Measurements from ENCODE around the gene ING1.
"Not testable (repeated sequence)": the region's sequence is repeated elsewhere in the genome, so short reads cannot be mapped to it uniquely, and the experiment has no call there.

The ING1 gene, protein sequence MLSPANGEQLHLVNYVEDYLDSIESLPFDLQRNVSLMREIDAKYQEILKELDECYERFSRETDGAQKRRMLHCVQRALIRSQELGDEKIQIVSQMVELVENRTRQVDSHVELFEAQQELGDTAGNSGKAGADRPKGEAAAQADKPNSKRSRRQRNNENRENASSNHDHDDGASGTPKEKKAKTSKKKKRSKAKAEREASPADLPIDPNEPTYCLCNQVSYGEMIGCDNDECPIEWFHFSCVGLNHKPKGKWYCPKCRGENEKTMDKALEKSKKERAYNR

DNA sequence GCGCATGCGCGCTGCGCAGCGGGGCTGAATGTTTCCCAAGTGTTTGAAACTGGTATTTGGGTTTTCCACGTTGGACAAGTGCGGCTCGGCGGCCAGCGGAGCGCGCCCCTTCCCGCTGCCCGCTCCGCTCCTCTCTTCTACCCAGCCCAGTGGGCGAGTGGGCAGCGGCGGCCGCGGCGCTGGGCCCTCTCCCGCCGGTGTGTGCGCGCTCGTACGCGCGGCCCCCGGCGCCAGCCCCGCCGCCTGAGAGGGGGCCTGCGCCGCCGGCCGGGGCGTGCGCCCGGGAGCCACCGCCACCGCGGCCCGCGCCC is at the start of gene ING1:
Gene ING1, plus strand, starts transcription at position 59 of the 311 bp plus-strand sequence. CDS start 450 bp downstream, outside the sequence.
- no peak for DNase-seq

DNA sequence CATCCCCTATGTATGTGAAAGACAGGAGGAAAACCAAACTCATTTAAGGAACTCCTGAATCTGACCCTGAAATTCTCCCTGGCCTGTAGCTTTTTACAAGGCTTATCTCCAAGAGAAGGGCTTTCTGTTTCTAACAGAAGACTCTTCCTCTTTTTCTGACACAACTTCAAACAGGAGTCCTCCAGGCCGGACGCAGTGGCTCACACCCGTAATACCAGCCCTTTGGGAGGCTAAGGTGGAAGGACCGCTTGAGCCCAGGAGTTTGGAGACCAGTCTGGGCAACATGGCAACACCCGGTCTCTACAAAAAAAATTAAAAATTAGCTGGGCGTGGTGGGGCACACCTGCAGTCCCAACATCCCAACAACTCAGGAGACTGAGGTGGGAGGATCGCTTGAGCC is 49.5 kb upstream of the ING1 start:
- DNase-seq: no peak

DNA sequence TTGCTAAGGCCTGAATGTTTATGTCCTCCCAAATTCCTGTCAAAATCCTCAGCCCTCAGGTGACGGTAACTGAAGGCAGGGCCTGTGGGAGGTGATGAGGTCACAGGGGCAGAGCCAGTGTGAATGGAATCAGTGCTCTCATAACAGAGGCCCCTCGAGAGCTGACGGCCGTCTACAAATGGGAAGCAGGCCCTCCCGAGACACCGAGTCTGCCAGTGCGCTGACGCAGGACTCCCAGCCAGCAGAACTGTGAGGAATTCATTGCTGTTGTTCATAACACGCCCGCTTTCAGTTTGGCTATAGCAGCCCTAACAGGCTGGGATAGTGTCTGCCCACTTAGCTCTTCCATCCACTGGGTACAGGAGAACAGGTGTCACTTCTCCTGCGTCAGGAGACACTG is 48.8 kb upstream of the ING1 start:
- DNase-seq: no peak

DNA sequence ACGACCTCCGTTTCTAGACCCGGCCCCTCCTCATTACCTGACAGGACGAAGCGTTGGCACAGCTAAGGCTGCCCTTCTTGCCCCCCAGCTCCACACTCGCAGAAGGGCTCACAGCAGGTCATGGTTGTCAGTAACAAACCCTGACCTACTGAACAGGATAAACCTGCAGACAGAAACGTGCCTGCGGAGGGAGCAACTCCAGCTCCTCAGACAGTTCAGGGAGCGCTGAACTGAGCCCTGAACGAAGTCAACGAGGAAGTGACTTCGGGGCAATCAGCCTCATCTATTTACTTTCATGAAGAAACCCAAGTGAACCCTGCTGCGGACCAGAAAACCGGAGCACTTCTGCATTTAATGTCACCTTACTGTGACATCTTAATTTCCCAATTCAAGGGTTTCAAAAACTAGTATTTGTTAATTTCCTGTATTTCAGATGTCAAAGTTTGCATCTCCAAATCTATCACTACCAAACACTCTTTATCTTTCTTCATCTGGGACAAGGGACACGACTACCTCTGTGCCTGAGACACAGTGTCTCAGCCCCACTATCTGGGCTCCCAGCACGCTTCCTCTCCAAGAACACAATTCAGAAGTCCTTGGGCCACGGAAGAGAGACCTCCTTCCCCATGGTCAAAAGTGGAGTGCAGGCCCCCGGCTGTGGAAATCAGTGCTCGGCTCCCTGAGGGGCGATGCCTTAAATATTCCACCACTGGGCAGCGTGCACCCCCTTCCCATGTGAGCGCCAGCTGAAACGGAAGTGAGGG is 47.8 kb upstream of the ING1 start:
- no peak for DNase-seq

DNA sequence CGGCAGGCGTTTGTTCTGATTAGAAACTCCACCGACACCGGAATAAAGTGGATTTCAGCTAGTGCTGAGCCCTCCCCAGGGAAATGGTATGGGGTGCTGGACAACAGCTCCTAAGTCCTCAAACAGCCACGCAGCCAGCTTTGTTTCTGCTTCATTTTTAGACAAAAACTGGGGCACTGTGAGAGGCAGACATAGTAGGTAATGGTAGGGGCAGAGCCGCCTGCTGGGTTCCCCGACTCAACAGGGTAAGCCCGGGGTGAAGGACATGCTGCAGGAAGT is 47.3 kb upstream of the ING1 start:
- no peak for DNase-seq

DNA sequence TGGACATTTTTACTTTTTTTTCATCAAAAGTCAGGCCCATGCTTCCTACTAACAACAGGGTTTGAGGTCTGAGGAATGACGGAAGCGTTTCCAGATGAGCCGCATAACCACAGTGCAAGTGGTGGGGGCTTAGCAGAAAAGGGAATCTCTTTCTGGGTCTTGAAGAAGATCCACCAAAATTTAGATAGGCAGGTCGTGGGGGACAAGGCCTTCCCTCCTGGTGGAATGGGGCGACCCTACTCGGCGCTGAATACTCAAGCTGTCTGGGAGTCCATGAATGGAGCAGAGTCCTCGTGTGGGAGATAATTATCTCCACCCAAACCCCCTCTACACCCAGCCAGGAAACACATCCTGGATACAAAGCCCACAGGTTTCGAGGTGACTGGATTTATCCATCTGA is 44.5 kb upstream of the ING1 start:
- no peak for DNase-seq

DNA sequence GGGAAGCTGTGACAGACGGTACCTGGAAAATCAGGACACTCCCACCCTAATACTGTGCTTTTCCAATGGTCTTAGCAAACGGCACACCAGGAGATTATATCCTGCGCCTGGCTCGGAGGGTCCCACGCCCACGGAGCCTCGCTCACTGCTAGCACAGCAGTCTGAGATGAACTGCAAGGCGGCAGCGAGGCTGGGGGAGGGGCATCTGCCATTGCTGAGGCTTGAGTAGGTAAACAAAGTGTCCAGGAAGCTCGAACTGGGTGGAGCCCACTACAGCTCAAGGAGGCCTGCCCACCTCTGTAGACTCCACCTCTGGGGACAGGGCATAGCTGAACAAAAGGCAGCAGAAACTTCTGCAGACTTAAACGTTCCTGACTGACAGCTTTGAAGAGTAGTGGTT is 43.7 kb upstream of the ING1 start:
- not testable (repeated sequence) for DNase-seq

DNA sequence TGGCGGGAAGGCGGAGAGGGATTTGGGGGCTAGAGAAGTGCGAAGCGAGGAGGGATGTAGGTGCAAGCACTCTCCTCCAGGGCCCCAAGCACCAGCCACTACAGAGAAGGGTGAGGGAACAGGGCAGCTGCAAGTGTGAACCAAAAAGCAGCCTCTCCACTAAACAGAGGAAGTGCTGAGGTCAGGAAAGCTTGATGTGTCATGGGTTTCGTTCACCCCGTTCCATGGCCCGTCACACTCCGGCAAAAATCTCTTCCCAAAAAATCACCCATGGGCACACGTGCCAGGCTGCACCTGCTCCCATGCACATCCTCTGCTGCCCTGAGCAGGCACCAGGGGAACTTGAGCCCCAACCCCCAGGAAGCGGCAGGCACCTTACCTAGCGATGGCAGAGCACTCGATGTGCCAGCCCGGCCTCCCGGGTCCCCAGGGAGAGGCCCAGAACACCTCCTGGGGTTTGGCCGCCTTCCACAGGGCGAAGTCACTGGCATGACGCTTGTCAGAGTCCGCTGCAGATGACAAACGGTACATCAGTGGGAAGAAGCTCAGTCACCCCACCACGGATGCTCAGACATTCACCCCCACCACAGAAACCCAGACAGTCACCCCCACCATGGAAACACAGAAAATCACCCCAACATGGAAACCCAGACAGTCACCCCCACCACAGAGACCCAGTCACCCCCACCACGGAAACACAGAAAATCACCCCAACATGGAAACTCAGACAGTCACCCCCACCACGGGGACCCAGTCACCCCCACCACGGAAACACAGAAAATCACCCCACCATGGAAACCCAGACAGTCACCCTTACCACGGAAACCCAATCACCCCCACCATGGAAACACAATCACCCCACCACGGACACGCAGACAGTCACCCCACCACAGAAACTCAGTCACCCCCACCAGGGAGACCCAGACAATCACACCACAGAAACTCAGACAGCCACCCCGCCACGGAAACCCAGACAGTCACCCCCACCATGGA is 36.6 kb upstream of the ING1 start:
- DNase-seq: peak; percentile 45 to 63

DNA sequence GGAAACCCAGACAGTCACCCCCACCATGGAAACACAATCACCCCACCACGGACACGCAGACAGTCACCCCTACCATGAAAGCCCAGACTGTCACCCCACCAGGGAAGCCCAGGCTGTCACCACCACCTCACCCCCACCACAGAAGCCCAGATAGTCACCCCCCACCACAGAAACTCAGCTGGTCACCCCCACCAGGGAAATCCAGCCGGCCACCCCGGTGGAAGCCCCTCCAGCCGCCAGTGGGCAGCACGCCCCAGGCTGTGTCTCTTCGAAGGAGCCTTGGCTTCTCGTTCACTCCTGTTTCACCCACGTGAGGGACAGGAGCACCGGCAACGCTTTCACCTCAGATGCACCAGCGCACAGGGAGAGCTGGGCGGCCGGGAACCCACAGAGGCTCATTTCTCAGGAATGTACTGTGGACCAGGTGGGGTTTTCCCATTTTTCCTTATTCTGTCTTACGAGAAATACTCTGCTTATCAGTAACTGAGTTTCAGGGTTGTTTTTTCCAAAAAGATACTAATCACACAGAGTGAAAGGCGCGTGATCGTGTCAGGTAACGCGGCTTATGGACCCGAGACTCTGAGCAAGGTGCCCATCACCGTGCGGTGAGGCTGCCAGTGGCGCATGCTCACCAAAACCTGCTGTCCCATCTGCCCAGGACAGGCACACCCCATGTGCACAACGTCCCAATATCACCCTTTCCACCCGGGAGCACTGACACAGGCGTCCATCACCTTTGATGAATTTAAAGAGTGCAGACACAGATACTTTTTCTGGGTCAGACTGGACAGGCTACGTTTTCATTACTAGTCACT is 35.6 kb upstream of the ING1 start:
- DNase-seq: no peak

DNA sequence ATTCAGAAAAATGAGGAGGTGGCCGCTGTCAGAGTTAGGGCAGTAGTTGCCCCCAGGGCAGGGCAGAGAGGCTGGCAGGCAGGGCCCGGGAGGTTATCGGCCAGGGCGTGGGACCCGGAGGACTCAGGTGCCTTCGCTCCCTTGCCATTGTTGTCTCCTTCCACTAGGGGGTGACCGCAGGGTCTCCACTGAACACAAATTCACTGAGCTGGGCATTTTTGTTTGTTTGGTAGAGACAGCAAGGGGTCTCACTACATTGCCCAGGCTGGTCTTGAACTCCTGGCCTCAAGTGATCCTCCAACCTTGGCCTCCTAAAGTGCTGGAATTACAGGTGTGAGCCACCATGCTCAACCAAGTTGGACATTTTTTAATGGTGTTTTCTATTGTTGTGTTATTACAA is 32.6 kb upstream of the ING1 start:
- DNase-seq: peak; percentile 35 to 36

DNA sequence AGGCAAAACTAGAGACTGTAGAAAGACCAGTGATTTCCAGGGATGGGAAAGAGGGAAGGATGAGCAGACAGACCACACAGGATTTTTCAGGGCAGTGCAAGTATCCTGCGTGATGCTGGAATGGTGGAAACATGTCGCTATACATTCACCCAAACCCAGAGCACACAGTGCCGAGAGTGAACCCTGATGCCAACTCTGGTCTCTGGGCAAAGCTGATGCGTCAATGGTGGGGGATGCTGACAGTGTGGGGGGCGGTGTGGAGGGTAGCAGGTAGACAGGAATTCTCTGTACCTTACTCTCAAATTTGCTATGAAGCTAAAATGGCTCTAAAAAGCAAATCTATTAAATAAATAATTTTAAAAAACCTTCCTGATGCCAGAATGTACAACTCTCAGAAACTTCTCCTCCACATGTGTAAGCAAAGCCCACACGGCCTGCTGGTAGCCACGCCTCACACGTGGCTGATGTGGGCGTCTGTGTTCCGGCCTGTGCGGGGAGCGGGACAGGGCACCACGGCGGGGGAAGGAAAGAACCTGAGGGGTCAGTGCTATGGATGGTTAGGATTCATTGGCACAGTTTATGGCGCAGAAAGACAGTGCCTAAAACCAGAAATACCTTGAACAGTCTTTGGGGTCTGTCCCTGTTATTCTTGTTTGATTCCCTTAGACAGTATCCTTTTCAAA is 31.5 kb upstream of the ING1 start:
- DNase-seq: no peak

DNA sequence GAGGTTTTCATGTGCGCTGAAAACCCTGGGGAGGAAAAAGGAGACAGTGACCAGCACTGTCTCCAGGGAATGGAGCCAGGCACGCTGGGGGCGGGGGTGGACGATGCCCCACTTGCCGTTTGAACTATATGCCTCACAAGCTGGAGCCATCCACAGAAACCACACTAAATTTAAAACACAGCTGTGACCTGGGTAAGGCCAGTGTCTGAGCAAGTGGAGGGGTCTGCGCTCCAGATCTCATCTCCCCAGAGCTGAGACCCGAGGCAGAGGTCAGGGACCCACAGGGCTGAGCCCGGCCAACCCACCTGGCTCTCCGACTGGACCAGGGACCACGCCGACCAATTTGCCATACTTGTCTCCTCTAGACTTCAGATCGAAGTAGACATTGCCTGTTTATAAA is 30.8 kb upstream of the ING1 start:
- DNase-seq: no peak

DNA sequence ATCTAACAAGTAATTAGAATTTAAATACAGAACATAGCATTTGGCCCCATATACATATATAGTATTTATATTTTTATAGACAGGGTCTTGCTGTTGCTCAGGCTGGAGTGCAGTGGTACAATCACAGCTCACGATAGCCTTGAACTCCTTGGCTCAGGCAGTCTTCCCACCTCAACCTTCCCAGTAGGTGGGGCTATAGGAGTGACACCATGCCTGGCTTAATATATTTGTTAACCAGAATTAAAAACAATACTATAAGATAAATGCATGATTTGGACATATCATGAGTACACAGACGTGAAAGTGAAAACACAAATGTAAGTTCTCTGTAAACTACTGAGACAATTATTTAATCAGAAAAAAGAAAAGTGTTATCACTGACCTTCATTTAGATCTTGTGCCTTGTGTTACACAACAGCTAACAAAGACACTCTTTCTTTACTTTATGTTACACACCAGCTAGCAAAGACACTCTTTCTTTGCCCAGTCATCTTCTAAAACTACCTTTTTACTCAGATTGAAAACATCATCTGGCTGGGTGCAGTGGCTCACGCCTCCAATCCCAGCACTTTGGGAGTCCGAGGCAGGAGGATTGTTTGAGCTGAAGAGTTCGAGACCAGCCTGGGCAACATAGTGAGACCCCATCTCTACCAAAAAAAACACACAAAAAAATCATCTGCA is 30.2 kb upstream of the ING1 start:
- no peak for DNase-seq

DNA sequence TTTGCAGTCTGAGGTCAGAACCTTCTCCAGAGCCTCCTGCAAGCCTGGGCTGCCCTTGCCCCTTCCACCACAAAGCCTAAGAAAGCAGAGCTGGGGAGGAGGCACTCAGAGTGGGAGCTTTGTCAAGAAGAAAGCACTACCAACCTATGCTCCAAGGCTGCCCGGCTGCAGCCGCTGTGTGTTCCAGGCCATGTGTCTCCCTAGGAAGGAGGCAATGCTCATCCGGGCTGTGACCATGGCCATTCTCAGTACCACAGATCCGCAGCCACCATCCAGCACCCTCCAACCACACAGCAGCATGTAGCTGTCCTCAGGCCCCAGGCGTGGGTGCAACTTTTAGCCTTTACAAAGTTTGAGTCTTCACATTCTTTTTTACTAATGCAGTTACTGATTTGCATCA is 29.6 kb upstream of the ING1 start:
- DNase-seq: no peak

DNA sequence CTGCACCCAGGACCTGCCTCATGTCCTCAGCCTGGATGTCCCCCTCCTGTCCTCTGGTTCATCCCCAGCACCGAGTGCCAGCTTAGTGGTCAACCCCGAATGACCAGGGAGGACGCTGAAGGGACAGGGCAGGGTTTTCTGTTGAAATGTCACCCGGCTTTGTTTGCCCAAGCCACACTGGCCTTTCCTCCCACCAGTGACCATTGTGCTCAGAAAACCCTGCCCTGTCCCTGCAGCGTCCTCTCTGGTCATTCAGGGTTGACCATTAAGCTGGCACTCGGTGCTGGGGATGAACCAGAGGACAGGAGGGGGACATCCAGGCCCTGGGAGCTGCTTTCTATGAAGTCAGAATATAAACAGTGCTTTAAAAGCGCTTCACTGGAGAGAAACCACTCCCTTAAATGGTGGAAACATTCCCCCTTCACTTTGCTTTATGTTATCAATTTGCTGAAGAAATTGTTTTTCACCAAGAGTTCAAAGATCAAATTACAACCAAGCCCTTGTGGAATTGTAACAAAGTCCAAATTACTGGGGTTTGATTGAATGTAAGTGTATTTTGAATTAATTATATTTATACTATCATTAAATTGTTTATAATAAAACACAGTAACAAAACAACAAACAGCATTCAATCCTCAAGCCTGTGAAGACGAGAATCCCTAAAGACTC is 29.0 kb upstream of the ING1 start:
- DNase-seq: no peak

DNA sequence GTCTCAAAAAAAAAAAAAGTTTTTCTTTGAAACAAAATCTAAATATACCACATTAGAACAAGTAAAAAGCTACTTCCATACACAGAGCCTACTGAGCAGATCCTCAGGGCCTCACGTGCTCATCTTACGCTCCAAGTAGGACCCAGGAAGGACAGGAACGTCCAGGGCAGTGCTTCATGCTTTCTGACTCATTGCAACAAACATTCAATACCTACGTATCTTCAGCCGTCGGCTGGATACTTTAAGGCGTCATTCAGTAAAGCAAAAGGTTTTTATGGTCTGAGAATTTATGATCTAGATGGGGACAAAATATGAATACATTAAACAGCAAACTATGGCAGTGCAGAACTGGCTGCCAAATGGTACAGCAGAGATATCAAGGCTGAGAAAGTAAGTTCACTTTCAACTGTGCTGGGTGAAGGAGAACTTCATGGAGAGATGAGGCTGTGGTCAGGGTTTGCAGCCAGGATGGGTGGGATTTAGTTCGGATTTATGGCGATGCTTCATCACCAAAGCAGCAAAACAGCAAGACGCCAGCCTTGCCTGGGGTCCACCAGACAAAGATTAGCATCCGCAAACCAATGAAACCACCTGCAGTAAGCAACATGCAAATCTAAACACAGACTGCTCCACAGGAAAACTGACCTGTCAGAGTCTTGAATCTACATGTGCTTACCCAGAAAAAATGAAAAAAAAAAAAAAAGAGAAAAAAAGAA is 28.0 kb upstream of the ING1 start:
- DNase-seq: no peak

DNA sequence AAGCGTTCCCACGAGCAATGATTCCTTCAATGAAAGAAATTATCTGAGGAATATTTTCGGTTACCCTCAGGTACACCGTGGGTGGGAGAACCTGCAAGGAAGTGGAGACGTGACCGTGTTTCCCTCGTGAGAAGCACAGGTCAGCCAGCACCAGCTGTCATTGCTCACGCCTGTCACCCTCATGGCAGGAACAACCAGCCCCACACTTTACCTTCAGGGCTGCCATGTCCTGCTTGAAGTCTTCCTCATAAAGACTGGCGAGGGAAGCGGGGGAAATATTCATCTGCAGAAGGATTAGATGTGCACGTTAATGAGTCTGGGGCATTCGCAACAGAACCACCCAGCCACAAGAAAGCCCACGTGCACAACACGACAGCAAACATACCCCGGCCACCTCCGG is 25.8 kb upstream of the ING1 start:
- DNase-seq: no peak

DNA sequence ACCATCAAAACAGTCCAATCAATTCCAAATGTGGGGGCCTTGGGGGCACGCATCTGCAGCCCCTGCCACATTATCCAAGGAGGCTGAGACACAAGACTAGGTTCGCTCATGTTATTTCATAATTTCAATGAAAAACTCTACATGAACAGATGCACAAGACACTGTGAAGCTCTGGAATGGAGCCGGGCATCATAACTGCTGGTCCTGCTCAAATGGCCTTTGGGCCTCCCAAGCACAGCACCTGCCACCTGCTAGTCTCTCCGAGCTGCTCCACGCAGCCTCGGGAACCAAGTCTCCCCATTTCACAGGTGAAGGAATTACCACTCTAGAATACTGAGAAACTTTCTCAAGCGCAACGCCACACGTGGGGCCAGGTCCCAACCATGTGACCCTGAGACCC is 24.5 kb upstream of the ING1 start:
- DNase-seq: no peak

DNA sequence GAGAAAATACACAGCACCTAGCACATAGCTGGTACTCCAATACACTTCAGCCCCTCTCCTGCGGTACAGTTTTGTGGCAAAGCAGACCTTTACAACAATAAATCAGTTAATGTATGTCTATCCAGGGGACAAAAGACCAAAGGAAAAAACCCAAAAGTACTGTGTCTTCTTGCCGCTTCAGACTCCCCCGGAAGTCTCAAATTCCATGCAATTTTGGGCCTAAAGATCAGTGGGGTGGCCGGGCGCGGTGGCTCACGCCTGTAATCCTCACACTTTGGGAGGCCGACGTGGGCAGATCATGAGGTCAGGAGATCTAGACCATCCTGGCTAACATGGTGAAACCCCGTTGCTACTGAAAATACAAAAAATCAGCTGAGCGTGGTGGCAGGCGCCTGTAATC is 23.8 kb upstream of the ING1 start:
- DNase-seq: no peak

DNA sequence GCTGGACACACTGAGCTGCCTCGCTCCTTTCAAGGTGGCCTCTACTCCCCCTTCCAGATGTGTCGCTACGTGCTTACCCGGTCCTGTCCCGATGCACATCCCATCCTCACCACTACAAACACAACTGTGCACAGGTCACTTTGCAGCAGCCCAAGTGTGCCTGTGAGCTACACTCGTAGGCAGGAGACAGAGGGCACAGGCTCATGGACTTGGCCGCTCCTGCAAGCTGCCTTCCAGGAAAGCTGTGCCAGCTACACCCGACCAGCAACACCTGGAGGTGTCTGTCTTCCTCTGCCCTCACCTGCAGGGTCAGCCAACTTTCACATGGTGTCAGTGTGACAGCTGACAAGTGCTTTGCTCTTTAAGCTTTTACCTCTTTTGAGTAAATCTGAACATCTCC is 23.0 kb upstream of the ING1 start:
- no peak for DNase-seq

DNA sequence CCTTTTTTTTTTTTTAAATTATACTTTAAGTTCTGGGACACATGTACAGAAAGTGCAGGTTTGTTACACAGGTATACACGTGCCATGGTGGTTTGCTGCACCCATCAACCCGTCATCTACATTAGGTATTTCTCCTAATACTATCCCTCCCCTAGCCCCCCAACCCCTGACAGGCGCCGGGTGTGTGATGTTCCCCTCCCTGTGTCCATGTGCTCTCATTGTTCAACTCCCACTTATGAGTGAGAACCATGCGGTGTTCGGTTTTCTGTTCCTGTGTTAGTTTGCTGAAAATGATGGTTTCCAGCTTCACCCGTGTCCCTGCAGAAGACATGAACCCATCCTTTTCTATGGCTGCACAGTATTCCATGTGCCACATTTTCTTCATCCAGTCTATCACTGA is 17.7 kb upstream of the ING1 start:
- DNase-seq: not testable (repeated sequence)
